ENCODE results near the gene SEL1L.
"Not testable (repeated sequence)": the region's sequence is repeated elsewhere in the genome, so short reads cannot be mapped to it uniquely, and the experiment has no call there.

Gene SEL1L

GRCh38 chr14:81523616-81524015, 10.0 kb downstream of the SEL1L start:
- no peak for DNase-seq

DNA sequence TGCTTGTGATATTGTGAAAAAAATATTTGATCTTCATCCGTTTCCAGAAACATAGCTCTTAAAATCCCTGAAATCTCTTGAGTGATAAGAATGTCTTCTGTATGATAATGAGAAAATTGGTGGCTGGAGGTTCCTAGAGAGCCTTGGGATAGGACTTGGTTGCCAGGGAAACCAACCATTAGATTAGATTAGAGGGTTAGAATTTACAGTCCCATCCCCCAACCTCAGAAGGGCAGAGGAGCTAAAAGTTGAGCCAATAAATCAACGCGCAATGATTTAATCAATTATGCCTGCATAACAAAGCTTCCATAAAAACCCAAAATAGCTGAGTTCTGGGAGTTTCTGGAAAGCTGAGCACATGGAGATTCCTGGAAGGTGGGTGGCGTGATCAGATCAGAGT, 10.6 kb downstream of the SEL1L start:
- no peak for DNase-seq

GRCh38 chr14:81521356-81521755, 12.3 kb downstream of the SEL1L start:
- no peak for DNase-seq

- DNase-seq, result no peak
Measured at GRCh38 chr14:81519200-81520011, 14.2 kb downstream of the SEL1L start.

DNA sequence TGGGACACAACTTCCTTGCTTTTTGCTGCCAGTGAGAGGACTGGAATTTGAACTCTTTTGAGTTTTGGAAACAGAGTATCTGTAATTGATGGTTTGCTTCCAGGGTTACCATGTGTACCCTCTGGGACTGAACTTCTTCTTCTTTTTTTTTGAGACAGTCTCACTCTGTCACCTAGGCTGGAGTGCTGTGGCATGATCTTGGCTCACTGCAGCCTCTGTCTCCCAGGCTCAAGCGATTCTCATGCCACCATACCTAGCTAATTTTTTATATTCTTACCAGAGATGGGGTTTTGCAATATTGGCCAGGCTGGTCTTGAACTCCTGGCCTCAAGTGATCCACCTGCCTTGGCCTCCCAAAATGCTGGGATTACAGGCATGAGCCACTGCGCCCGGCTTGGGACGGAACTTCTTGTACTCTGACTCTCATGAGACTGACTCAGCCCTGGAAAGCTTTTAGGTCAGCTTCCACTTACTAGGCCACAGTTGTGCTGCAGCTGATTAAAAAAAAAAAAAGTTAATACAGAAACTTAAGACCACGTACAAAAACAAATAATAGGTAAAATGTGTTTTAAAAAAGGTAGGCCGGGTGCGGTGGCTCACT, 15.8 kb downstream of the SEL1L start:
- DNase-seq, result no peak

- DNase-seq, result no peak
Measured at GRCh38 chr14:81516986-81517797, 16.5 kb downstream of the SEL1L start.

DNA sequence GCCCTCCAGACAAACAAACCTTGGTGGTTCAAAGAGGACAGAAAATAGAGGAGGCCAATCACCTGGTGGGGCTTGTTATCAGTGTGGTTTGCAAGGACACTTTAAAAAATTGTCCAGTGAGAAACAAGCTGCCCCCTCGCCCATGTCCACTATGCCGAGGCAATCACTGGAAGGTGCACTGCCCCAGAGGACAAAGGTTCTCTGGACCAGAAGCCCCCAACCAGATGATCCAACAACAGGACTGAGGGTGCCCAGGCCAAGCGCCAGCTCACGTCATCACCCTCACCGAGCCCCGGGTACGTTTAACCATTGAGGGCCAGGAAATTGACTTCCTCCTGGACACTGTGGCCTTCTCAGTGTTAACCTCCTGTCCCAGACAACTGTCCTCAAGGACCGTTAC, 17.7 kb downstream of the SEL1L start:
- not testable (repeated sequence) for DNase-seq

DNA sequence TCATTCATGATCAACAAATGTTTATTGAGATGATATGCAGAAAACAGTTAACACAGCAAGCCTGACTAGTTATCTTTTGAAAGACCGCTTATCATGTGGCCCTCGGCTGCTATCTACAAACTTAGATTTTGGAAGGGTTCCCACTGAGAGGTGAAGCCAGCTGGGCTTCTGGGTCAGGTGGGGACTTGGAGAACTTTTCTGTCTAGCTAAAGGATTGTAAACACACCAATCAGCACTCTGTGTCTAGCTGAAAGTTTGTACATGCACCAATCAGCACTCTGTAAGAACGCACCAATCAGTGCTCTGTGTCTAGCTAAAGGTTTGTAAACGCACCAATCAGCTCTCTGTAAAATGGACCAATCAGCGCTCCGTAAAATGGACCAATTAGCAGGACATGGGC, 20.8 kb downstream of the SEL1L start:
- not testable (repeated sequence) for DNase-seq

- no peak for DNase-seq
Measured at GRCh38 chr14:81511111-81511904, 22.3 kb downstream of the SEL1L start.

DNA sequence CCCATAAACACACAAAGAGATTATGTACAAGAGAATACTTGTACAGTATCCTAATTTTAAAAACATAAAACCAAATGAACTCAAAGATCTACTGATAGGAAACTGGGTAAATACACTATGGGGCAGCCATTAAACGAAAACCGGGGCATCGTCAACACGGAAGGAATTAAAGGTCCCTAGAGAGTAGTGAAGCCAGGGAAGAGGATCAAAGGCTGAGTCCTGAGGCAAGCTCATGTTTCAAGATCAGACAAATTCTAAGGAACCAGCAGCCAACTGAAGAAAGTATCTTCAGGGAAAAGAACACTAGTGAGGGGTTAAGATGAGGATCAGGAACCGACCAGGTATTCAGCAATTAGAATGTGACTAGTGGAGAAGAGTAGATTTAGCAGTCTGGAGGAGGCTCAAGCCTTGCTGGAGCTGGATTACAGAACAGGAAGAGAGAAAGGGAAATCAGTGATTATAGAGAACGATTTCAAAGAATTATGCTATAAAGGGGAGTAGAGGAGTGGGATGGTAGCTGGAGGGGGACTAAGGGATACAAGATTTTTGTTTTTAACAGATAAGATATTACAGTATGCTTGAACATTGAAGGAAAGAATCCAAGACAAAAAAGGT, 23.7 kb downstream of the SEL1L start:
- no peak for DNase-seq

DNA sequence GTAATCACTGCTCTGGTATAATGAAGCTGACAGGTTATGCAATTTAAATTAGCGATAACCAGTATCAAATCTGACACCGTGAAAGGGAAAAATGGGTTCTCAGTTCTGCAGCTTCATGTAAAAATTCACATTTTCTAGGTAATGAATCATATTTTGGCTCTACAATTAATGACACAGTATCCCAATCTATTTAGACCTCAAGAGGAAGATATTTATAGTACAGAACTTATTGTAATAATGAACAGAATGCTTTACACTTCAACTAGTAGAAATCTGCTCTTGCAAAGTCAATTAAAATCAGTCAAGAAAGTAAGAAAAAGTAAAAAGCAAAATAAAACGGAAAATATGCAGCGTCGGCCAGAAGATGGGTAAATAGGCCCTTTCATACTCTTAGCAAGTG, 24.3 kb downstream of the SEL1L start:
- DNase-seq, result no peak

GRCh38 chr14:81506487-81506886, 27.2 kb downstream of the SEL1L start:
- DNase-seq, result no peak

- DNase-seq, result no peak
Measured at GRCh38 chr14:81504864-81505263, 28.8 kb downstream of the SEL1L start.

GRCh38 chr14:81485781-81486180, 47.9 kb downstream of the SEL1L start:
- DNase-seq, result no peak

DNA sequence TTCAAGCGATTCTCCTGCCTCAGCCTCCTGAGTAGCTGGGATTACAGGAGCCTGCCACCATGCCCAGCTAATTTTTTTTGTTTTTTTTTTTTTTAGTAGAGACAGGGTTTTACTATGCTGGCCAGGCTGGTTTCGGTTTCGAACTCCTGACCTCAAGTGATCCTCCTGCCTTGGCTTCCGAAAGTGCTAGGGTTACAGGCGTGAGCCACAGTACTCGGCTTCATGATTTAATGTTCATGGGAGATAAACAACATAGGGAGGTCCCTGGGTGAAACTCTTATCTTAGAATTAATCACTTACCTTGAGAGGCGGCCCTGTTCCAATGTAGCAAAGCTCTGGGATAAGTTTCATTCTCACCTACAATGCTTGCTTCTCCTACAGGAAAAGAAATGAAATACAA, 48.3 kb downstream of the SEL1L start:
- DNase-seq, result no peak

GRCh38 chr14:81484120-81484519, 49.5 kb downstream of the SEL1L start:
- no peak for DNase-seq

- no peak for DNase-seq
Measured at GRCh38 chr14:81480741-81481140, 52.9 kb downstream of the SEL1L start.

DNA sequence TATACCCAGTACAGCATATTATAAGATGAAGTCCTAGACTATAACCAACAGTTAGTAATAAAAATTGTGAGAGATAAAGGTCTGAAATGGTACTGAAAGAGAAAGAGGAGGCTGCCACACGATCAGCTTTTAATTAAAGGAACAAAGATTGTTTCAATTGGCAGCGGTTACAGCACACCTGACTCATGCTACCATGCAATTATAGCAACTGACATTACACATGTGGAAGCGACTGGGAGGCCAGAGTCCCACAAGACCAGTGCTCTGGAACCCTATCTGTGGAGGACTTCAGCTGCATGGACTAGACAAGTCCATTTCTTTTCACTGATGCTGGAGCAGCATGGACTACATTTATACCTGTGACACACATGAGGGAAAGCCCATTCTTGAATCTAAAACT, 55.2 kb downstream of the SEL1L start:
- no peak for DNase-seq

- DNase-seq, result no peak
Measured at GRCh38 chr14:81476816-81477215, 56.8 kb downstream of the SEL1L start.

DNA sequence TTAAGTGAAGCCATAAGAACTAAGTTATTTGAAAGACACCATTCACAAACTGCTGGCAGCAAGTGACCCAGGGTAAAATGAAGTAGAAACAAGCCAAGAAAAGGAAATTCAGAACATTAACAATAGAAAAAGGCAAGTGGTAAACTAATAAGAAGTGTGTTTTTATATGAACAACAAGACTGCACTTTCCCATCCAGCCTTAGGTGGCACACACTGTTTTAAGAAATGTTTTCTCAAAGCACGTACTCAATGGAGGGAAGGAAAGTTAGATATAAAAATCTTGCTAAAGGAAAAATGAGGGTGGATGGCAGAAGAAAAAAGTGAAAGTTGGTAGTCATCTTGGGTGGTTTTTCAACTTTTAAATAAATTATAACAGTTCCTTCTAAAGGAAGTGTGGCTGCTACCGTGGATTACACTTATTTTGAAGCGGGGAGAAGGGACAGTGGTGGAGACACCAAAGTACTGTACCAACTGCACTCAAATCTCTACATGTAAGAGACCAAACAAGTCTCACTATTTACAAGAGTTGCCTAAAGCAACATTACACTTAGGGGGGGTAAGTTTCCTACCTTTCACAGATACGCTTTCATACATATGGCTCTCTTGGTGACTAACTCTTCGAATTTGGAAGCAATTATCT, 58.8 kb downstream of the SEL1L start:
- no peak for DNase-seq

- DNase-seq, result no peak
Measured at GRCh38 chr14:81474148-81474492, 59.5 kb downstream of the SEL1L start.

Data from stimulated activated CD4-positive, alpha-beta T cell treated with anti-CD3 and anti-CD28 coated beads, Interleukin-1b, Interleukin-23, amount 100 ng/mL, for 48 hours (primary cell).